Motor neuron (in vitro differentiated cells): Measurements from ENCODE around the gene CDH13. TPM values are rescaled to one million over a fixed set of nuclear protein-coding genes. Genes with fewer than 3 reads are reported as not detected.
A peak's percentile ranks its signal among the peaks of the same experiment; 100 is the strongest.

Experiments used
- ATAC-seq, 8 experiments: fragments of 200-7000 bp; cut with Tn5 transposase; replicated peaks in 6 of 8; 2 replicates each; pipeline ENCODE4 v1.8.0; 2021; ENCODE audit warnings: mild to moderate bottlenecking in 8 of 8, moderate library complexity in 8 of 8
- H3K27ac ChIP-seq, 2 donors: fragments of 250-450 bp; sonication (Bioruptor Pico); 2 replicates each; pipeline ENCODE4 v1.9.0; 2021; ENCODE audit warnings: antibody characterized with exemption in 2 of 2, mild to moderate bottlenecking in 2 of 2, moderate library complexity in 1 of 2
- H3K4me1 ChIP-seq, 2 donors: fragments of 250-450 bp; sonication (Bioruptor Pico); replicated peaks in 1 of 2; 2 replicates each; pipeline ENCODE4 v1.6.1; 2021; ENCODE audit warnings: antibody characterized with exemption in 2 of 2, mild to moderate bottlenecking in 2 of 2, moderate library complexity in 1 of 2
- H3K4me3 ChIP-seq, 5 donors: fragments of 250-450 bp; sonication (Bioruptor Pico); 2 replicates each; pipeline ENCODE4 v1.9.0; 2021; ENCODE audit warnings: antibody characterized with exemption in 5 of 5, mild to moderate bottlenecking in 5 of 5, moderate library complexity in 4 of 5
- WGBS, 10 experiments: fragments of 450-650 bp; shearing (Covaris generic); methylation state at CpG; one replicate each; pipeline ENCODE4 v1.0.0; 2022; 5-methylcytosine and 5-hydroxymethylcytosine counted together
- in situ Hi-C, 9 experiments: fragments of 400-800 bp; cut with MboI; loops; one replicate each; pipeline ENCODE4 v1.15.0; 2021; ENCODE audit warnings: low sequenced_read_pairs in 9 of 9, low pct_unique_long_range_greater_than_20kb in 2 of 9; ENCODE audit not compliant: unreplicated experiment in 9 of 9
- total RNA-seq, 8 experiments: library from RNA; unstranded; fragments of 300-600 nt; gene quantifications; 2 replicates each; pipeline versions ENCODE4 v1.2.3 to v1.2.4, GENCODE V29; 2022

Gene CDH13
- total RNA-seq, 8 experiments from 2014 or later: 0.42 to 10.3 (median 3.4) TPM

DNA sequence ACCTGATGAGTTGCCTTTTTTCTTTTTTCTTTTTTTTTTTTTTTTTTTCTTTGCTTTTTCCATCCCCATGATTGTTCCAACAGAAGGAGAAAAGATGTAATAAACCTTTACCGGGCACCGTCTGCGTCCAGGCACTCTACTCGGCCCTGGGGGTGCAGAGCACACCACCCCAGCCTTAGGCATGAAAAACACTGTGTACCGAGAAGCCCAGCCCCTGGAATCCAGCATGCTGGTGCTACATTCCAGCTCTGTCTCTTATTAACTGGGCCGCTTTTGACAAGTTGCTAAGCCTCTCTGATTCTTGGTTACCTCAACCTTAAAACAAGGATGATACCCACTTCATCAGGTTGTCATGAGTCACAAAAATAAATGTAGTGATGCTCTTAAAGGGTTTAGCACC is 1117.0 kb downstream of the CDH13 start:
- Histone ChIP-seq H3K4me3 (no peak overlapping the region), H3K27ac (no peak overlapping the region), H3K4me1 (peaks cover 27% of the 10 kb centered on the region in 2 donors)
- no peak for ATAC-seq
- 39 to 92% (median 67%) methylated on average over 2 to 6 of the region's 6 CpGs; no CpG with 5 or more reads in 2 of the 10 experiments for WGBS, 10 experiments
- in situ Hi-C loops: no loop called here

DNA sequence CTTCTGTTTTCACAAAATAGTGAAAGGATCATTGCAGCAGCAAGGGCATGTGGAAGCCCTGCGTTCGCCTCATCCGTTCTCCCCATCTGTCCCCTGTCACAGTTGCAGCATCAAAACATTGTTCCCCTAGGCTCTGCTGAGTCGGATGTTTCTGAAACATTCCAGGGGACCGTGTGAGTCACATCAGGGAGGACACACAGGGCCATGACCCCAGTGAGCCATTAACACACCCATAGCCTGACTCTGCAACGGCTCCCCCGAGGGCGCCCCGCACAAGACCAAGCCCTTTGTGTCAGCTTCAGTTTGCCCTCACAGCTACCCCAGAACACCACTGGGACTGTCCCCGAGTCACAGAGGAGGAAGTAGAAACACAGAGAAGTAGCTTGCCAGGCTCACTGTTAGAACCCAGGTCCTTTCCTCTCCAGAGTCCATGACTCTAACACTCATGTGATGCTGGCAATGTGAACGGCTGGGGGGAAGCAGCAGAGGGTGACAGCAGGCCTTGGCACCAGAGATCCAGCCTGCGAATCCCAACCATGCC is 1117.7 kb downstream of the CDH13 start:
- WGBS, 10 experiments: 2 to 70% (median 25%) methylated on average over 2 to 11 of the region's 12 CpGs; no CpG with 5 or more reads in 2 of the 10 experiments
- in situ Hi-C loops: no loop called here
- Histone ChIP-seq H3K4me3 (no peak overlapping the region), H3K27ac (peak overlapping the region; percentile 3 to 4), H3K4me1 (peaks cover 27 to 30% of the 10 kb centered on the region in 2 donors)
- ATAC-seq: peak in 7 of 8 experiments; percentile 86 to 98 (median 97)

GRCh38 chr16:83746611-83747010 is 1119.8 kb downstream of the CDH13 start:
- in situ Hi-C loops: no loop called here
- no peak for ATAC-seq
- Histone ChIP-seq H3K27ac (no peak overlapping the region), H3K4me1 (peaks cover 26 to 30% of the 10 kb centered on the region in 2 donors), H3K4me3 (no peak overlapping the region)

- H3K4me1 ChIP-seq: peaks cover 16 to 30% of the 10 kb centered on the region in 2 donors
- 11 to 80% (median 21%) methylated on average over 1 to 3 of the region's 3 CpGs; no CpG with 5 or more reads in 4 of the 10 experiments for WGBS, 10 experiments
- in situ Hi-C loops: no loop called here
- H3K27ac ChIP-seq: no peak overlapping the region
- no peak for ATAC-seq
- H3K4me3 ChIP-seq: no peak overlapping the region
Measured at GRCh38 chr16:83747936-83748335, 1121.2 kb downstream of the CDH13 start.

DNA sequence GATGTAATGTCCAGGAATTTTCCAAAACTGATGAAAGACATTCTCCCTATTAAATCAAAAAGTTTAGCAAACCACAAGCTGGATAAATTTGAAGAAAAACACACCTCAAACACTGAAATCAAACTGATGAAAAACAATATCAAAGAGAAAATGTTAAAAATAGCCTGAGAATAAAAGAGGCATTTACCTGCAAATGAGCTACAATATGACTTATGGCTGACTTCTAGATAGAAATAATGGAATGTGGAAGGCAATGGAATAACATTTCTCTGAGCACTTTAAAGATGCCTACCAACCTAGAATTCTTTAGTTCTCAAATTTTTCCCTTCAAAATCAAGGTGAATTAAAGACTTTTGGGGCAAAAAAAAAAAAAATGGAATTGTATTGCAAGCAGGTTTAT is 1128.6 kb downstream of the CDH13 start:
- Histone ChIP-seq H3K27ac (no peak overlapping the region), H3K4me3 (no peak overlapping the region), H3K4me1 (no peaks in the 10 kb centered on the region)
- in situ Hi-C loops: no loop called here
- ATAC-seq: no peak

DNA sequence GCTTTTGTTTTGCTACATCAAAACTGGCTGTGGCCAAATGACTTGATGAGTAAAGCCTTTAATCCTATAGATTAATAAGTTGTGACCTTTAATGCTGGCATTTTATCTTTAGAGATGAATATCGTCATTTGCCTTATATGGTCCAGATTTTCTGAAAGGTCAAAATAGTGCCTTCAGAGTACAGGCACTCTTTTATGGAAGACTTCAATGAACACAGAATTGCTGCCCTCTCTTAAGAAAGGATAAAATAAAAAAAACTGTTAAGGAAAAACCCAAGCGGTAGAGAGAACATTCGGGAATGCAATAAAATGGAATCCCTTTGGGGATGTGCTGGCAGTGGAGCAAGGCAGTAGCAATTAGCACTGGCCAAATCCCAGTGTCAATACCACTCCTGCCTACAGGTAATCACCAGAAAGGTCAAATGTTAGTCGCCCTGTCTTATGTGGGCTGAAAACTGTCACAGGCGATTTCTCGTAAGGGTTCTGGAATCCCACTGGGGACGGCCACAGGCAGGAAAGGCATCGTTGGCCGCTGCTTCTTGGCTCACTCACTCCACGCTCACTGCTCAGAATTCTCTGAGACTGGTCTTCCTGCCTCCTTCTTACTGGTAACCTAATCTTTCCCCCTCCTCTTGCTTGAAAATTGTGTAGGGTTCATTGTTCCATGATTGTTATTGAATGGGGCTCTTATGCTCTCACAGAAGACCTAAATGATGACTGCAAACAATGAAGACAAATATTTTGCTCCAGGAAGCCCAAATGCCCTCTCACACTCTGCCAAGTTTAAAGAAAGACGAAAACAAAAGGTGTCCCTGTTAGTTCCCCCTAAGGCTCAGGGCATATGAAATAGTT is 1135.6 kb downstream of the CDH13 start:
- no peak overlapping the region for H3K27ac ChIP-seq
- WGBS, 10 experiments: 33 to 96% (median 80%) methylated on average over 1 to 10 of the region's 11 CpGs; no CpG with 5 or more reads in 2 of the 10 experiments
- in situ Hi-C loops: no loop called here

DNA sequence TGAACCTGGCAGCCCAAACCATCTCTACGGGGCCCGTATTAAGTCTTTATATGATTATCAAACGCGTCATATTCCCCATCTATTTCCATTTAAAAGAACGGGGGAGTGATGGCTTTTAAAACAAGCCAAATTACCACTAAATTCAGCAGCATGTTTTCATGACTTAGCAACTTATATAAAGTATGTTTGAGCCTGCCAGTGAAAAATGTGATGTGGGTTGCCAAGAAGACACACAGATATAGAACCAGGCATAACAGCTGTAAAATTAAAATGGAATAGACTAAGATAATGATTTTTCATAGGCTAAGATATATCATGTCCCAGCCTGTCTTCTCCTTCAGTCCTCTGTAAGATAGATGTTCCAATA is 1136.2 kb downstream of the CDH13 start:
- H3K27ac ChIP-seq: no peak overlapping the region
- no peak for ATAC-seq
- peaks cover 0 to 13% of the 10 kb centered on the region in 2 donors for H3K4me1 ChIP-seq
- in situ Hi-C loops: no loop called here
- no peak overlapping the region for H3K4me3 ChIP-seq
- WGBS, 10 experiments: 37 to 100% (median 89%) methylated on average over 3 to 5 of the region's 5 CpGs; no CpG with 5 or more reads in 1 of the 10 experiments

More for the DNA sequence above, 1135.6 kb downstream of the CDH13 start:
- H3K4me3 ChIP-seq: no peak overlapping the region
- peaks cover 0 to 13% of the 10 kb centered on the region in 2 donors for H3K4me1 ChIP-seq
- ATAC-seq: no peak

DNA sequence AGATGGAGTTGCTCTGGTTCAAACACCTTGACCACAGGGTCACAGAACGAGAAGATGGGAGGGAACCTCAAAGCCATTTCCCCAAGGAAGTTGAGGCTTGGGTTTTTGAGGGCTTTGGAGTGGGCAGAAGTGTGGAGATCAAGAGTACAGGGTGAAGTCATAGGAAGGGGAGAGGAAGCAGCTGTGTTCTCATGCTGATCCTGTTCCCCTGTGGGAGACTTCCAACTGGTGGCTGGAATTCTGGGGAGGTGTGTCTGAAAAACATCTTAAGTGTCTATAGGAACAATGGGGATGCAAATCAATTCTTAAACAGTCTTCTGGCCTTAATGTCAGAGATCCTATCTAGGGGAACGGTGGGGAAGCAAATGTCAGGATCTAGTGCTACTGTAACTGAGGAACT is 1142.2 kb downstream of the CDH13 start:
- Histone ChIP-seq H3K4me3 (no peak overlapping the region), H3K4me1 (peaks cover 0 to 4% of the 10 kb centered on the region in 2 donors), H3K27ac (no peak overlapping the region)
- no peak for ATAC-seq
- in situ Hi-C loops: no loop called here
- WGBS, 10 experiments: 0 to 67% (median 57%) methylated on average over 1 to 2 of the region's 2 CpGs; no CpG with 5 or more reads in 1 of the 10 experiments

GRCh38 chr16:83769397-83770008 is 1142.7 kb downstream of the CDH13 start:
- WGBS, 10 experiments: 20 to 100% (median 53%) methylated on average over 1 to 5 of the region's 5 CpGs; no CpG with 5 or more reads in 2 of the 10 experiments
- no peak for ATAC-seq

GRCh38 chr16:83771306-83771942 is 1144.7 kb downstream of the CDH13 start:
- WGBS, 10 experiments: 15 to 100% (median 82%) methylated on average over 1 to 5 of the region's 5 CpGs
- H3K27ac ChIP-seq: no peak overlapping the region
- H3K4me3 ChIP-seq: no peak overlapping the region
- peak in 1 of 8 experiments; percentile 55 for ATAC-seq
- peaks cover 0 to 4% of the 10 kb centered on the region in 2 donors for H3K4me1 ChIP-seq
- in situ Hi-C loops: no loop called here

More at GRCh38 chr16:83769397-83770008, 1142.7 kb downstream of the CDH13 start:
- Histone ChIP-seq H3K4me1 (peaks cover 0 to 4% of the 10 kb centered on the region in 2 donors), H3K4me3 (no peak overlapping the region), H3K27ac (no peak overlapping the region)
- in situ Hi-C loops: no loop called here

DNA sequence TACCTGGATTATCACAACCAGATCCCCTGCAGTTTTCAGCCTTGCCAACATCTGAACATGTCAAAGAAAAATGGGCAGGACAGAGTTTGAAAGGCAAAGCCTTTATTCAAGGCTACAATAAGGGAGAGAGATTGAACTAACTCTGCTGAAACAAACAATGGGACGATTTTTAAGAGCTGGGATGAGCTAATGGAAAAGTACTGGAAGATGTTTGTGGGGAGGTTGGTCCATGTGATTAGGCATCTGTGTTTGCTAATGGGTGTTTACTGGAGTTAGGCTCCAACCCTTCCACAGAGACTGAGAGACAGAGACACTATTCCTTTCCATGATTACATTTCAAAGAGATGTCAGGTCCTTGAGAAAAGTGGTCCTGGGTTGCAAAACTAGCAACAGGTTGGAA is 1146.0 kb downstream of the CDH13 start:
- in situ Hi-C loops: no loop called here
- ATAC-seq: no peak
- WGBS, 10 experiments: 0 to 69% (median 33%) methylated on average over 1 of the region's 1 CpG; no CpG with 5 or more reads in 5 of the 10 experiments
- Histone ChIP-seq H3K4me3 (no peak overlapping the region), H3K27ac (no peak overlapping the region), H3K4me1 (peaks cover 0 to 4% of the 10 kb centered on the region in 2 donors)

GRCh38 chr16:83774066-83774465 is 1147.3 kb downstream of the CDH13 start:
- H3K4me3 ChIP-seq: no peak overlapping the region
- in situ Hi-C loops: no loop called here
- WGBS, 10 experiments: 20 to 100% (median 80%) methylated on average over 1 to 4 of the region's 4 CpGs; no CpG with 5 or more reads in 2 of the 10 experiments
- peaks cover 0 to 4% of the 10 kb centered on the region in 2 donors for H3K4me1 ChIP-seq
- no peak overlapping the region for H3K27ac ChIP-seq
- no peak for ATAC-seq

GRCh38 chr16:83776944-83777343 is 1150.2 kb downstream of the CDH13 start:
- H3K4me1 ChIP-seq: peaks cover 0 to 4% of the 10 kb centered on the region in 2 donors
- no peak overlapping the region for H3K27ac ChIP-seq
- no peak for ATAC-seq
- 52 to 90% (median 64%) methylated on average over 2 to 9 of the region's 9 CpGs; no CpG with 5 or more reads in 5 of the 10 experiments for WGBS, 10 experiments
- in situ Hi-C loops: no loop called here
- H3K4me3 ChIP-seq: no peak overlapping the region
